GM21737 (cell line): ENCODE measurements around the gene NDUFA9.

Experiments
- ATAC-seq: cut with Tn5 transposase; IDR thresholded peaks from one replicate; pipeline ENCODE4 v1.9.1; 2021; ENCODE audit warnings: mild to moderate bottlenecking, moderate library complexity; ENCODE audit not compliant: unreplicated experiment

The NDUFA9 gene

DNA sequence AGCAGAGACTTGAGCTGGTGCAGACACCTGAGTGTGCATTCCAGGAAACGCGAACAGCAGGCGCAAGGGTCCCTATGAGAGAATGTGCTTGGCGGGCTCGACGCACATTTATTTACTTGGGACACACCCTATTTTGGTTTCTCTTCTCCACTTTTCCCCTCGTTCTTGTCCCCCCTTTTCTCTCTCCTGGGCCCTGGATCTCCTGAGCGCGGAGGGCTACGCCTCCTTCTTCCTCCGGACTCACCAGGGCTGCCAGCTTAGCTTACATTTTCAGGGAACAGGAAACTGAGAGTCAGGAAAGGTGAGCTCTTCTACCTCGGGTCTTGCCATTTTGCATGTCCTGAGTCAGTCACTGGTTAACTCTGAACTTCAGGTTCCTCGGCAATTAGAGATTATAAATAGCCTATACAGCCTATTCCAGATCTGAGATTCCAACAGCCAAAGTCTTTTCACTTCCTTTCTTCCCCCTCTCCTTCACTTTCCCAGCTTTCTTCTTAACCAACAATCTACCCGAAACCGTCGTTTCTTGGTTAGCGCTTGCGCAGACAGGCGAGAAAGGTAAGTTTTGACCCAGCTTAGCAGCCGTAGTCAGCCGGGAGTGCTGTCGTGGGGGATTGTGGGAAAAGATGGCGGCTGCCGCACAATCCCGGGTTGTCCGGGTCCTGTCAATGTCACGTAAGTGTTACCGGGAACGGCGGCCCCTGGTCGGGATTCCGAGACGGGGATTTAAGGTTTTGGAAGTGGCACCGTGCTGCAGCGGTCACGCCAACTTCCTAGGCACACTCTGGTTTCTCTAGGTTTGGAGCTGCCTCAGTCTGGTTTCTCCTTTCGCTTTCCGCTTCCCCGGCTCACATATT is at the start of gene NDUFA9, which contains the start of gene AKAP3:
TSS of gene NDUFA9 (plus strand) at position 614 of the 857 bp plus-strand sequence. CDS start at position 627, 13 bp downstream.
TSS of gene AKAP3 (minus strand) at position 551 of the 857 bp plus-strand sequence. CDS start 10,855 bp downstream, outside the sequence.
- ATAC-seq: peak; percentile 75

DNA sequence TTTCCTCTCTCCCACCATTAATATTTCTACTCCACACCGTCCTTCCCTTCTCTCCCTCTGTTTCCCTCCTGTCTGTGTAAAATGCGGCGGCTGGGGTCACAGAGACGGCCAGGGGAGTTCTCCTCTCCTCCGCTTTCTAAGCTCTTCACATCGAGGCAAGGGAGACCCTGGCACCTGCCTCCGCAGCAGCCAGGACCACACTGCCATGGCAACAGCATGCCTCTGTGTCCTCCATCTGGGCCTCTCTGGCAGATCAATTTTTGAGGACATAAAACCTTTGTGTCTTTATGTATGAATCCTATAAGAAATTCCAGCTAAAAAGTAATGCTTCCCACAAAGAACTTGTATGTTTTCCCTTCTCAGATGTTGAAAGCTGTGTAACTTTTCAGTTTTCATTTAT is 45.5 kb upstream of the NDUFA9 start:
- ATAC-seq: no peak

DNA sequence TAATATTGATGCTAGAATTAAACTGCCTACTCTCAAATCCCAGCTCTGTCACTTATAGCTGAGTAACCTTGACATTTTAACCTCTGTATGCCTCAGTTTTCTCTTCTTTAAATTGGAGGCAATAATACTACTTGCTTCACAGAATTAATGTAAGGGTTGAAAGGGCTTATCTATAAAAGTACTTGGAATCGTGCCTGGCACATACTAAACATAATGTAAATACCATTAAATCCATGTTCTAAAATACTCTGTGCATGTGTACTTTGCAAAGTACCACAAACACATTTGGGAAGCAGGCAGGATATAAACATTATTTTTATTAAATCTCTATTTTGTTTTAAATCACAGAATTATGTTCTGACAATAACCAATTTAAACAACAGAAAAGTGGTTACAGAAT is 45.0 kb upstream of the NDUFA9 start:
- ATAC-seq: no peak

DNA sequence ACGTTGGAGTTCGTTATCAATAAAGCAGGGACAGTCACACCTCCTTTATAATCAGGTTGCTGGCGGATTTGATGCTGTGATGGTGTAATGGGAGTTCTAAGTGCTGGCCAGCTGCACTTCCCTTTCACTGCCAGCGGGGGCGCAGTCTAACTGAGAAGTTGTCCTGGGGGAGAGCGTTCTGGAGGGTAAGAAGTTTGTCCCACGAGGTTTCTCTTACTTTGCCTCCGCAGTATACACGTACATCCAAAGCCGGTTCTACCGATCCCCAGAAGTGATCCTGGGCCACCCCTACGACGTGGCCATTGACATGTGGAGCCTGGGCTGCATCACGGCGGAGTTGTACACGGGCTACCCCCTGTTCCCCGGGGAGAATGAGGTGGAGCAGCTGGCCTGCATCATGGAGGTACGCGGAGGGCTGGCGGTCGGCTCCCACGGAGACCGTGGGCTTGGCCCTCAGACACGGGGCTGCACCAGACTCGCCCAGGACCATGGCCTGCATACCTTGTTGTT is 44.2 kb upstream of the NDUFA9 start:
- ATAC-seq: peak; percentile 86

DNA sequence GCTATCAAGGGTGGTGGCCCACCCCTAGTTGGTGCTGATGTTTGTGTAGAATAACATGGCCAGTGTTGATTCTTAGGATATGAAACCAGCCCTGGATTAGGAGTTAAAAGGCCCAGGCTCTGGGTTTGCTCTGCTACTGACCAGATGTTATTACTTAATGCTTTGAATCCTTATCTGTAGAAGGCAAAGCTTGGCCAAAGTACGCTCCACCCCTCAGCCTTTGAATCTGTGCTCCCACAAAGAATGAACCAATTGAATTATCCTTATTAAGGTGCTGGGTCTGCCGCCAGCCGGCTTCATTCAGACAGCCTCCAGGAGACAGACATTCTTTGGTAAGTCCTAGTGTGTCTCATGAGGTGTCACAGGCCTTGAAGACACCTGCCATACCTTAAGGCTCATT is 41.9 kb upstream of the NDUFA9 start:
- no peak for ATAC-seq

DNA sequence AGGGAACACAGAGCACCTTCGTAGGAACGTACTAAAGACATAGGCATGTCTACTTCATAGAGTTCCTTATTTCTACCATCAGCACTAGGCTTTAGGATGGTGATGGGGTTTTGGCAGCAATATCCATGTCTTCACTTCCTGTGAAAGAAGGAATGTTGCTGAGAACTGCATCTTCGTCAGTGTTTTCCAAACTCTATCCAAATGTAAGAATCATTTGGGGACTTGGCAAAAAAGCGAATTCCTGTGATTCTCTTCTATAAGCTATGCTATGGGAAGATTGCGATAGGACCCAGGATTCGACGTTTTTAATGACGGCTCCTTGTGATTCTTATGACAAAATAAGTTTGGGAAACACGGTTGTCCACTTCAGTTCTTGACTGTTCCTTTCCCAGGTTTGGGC is 39.8 kb upstream of the NDUFA9 start:
- ATAC-seq: no peak

DNA sequence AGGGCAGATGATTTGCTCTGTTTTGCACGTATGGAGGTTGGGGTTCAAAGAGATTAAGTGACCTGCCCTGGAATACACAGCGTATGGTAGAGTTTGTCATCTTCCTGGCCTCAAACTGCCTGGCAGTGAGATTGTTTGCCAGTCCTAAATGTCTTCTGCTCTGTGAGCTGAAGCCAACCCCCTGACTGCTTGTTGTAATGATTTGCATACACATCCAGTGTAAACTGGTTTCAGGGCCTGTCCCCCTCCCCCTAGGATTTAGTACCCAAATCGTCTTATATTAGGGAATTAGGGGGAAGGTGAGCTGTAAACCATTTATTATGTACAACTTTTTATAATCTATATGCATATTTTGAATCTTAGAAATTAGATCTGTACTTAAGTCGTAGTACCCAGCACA is 38.4 kb upstream of the NDUFA9 start:
- ATAC-seq: no peak

DNA sequence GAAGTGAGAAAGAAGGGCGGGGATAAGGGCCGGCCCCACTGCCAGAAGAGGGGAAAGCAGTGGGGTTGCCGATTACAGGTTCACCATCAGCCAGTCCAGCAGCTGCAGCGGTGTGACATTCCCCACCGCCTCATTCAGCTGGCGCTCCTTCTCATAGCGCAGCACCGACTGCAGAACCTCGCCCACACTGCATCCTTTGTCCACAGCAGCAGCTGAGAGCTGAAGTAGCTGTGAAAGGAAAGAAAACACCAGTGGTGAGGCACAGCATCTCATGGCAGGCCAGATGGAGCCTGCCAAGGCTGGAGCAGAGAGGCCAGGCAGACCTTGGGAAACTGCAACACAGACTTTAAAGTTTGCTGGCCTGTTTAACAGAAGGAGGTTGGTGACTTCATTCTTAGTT is 33.2 kb upstream of the NDUFA9 start:
- no peak for ATAC-seq

DNA sequence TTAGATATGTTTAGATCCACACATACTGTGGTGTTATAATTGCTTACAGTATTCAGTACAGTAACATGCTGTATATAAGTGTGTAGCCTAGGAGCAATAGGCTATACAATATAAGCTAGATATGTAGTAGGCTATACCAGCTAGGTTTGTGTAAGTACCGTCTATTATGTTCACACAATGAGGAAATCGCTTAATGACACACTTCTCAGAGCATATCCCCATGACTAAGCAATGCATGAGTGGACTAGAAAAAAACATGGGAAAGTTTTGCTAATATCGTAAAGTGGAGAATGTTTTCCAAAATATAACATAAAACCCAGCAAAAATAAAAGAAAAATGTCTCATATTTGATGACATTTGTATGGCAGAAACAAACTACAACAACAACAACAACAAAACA is 27.4 kb upstream of the NDUFA9 start:
- ATAC-seq: no peak

DNA sequence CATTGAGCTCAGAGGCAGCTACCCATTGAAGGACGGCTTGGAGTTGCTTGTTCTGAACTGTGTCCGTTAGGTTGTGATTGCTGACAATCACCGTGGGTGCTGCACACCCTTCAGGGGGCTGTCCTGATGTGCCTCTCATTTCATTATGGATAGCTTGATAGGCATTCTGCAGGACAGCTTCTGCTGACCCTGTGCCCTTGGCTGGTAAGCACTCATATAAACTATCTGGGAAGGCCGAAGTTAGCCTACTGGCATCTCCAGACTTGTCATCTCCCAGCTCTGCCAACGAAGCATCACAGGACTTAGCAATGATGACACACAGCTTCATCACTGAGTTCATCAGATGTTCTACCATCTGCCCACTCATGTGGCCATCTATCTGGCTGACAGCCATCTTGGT is 22.4 kb upstream of the NDUFA9 start:
- no peak for ATAC-seq

DNA sequence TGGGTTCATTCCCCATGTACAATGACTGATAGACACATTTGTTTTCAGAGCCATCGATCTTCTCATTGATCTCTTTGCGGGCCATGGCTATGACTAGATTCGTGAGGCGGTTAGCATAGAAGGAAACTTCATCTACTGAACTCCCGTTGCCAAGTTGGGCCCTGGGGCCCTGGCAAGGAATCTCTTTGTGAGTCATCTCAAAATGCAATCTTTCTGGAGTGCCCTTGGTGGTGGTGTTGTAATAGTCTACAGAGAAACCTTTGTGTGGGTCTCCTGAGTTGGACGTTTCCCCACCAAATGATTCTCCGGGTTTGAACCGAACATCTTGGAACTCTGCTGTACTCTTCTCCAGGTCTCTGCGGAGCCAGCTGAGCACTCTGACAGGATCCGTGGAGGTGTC is 20.5 kb upstream of the NDUFA9 start:
- ATAC-seq: no peak

DNA sequence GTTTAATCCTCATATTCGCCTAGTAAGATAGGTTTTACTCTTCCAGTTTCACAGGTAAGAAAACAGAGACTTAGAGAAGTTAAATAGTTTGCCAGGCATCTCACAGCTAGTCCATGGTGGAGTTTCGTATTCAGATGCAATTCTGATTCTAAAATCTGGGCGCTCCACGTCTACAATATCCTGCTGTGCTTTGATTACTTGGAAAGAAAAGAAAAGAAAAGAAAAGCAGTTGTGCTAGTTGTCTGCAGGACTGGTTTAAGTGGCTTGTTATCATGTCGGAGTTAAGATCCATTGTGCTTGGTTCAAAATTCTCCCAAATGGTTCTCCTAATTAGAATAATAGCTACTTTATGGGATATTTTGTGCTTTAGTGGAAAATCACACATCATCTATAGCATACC is 18.7 kb upstream of the NDUFA9 start:
- ATAC-seq: no peak

DNA sequence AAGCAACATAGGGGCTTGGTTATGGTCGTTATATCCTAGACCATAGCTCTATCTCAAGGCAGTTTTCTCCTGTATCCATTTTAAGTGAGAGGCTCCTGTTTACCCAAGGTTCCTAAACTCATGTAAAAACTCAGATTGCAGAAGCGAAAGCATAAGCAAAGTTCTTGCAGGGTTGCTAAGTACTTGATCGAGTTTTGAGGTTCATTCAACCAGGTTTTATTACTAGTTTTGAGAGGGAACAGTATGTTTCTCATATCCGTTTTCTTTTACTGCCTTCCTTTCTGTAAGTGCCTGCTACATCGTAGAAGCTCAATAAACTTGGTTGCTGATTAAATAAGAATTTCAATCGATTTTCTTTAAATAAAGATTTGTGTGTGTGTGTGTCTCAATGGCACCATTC is 5.2 kb upstream of the NDUFA9 start:
- no peak for ATAC-seq

DNA sequence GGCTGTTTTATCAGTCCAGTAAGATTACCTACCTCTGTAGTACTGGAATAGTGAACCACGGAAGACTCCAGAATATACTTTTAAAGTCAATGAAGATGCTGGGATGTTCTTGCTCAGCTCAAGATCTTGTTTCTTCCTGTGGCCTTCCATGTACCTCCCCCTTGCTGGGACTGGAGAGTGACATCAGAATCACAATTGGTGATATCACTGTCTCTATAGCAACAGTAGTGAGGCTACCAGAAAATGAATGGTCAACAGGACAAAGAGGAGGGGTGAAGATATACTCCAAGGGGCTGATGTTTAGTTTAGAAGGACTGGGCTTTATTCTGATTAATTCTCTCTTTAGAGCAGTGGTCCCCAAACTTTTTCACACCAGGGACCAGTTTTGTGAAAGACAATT is 3.9 kb upstream of the NDUFA9 start:
- no peak for ATAC-seq

DNA sequence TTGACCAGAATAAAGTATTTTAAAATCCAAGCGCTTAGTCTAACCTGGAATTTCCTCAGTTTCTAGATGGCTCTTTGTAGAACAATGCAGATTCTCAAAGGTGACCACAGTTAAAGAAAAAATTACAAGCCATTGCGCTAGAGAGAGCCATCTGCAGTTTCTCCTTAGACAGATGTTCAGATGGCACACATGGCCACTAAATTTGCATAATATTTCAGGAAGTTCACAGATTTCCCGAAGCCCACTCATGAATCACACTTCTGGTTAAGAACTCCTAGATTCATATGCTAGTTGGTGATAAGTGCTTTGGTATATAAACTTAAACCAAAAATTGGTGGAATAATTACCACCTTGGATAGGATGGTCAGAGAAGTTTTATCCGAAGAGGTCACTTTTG is 812 bp upstream of the NDUFA9 start:
- no peak for ATAC-seq

DNA sequence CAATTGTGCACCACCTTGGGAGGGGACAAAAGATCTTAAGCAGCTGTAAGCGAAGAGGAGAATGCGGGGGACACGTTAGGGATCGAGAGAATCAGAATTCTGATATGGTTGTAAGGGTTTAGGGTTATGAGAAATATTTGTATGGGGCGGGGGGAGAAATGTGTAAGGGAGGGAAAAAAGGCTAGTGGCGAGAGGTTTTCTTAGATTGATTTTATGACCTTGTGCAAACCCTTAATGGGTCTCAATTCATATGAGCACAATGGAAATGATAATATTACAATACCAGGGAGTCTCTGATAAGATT is 396 bp downstream of the NDUFA9 start:
- ATAC-seq: no peak

DNA sequence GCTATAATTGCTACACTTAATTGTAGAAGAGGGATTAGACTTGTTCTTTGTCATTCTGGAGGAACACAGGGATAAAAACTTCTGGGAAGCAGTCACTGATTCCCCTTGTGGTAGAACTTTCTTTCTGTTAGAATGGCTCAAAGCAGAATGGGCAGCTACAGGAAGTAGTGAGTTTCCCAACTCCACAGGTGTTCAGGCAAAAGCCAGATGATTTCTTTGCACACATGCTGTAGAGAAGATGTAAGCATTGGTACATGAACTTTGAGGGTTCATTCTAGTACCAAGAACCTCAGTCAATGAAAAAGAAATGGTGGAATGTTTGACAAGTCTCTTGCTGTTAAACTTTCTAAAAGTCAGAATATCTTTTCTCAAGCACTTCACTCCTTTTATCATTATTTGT is 4.3 kb downstream of the NDUFA9 start:
- no peak for ATAC-seq

DNA sequence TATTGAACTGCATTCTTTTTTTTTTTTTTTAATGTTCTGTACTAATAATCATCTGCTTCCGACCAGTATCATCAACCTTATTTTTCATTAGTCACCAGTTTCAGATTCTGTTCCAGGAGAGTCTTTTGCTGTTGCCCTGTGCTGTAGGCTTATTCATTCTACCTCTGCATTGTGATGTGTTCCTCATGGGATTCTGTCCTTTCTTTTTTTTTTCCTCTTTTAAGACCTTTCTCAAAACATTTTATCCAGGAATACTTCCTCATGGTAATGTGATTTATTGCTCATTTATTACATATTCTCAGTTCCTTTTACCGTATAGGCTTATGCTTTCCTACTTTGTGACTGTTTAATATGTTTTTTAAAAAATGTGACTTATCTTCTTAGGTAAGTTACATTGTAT is 4.8 kb downstream of the NDUFA9 start:
- ATAC-seq: no peak

DNA sequence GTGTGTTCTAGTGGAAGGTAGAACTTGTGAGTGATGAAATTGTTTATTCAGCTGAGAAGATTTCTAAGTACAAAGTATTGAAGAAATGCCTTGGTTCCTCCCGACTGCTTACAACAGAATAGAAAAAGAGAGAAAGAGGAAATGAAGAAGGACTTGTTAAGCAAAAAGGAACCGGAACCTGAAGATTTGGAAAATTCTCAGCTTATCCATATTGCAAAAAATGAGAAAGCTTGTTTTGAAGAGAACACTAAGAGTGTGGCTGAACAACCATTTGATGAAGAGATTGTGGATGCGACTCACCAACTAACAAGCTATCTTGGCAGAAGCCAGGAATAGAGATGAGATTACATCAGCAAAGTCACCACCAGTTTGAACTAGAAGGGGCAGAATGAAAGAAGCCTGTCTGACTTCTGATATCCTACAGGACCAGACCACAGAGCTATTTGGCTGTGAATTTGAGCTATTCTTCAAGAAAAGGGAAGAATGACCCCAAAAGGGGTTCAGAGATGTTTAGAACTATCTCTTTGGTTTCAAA is 15.1 kb downstream of the NDUFA9 start:
- no peak for ATAC-seq

DNA sequence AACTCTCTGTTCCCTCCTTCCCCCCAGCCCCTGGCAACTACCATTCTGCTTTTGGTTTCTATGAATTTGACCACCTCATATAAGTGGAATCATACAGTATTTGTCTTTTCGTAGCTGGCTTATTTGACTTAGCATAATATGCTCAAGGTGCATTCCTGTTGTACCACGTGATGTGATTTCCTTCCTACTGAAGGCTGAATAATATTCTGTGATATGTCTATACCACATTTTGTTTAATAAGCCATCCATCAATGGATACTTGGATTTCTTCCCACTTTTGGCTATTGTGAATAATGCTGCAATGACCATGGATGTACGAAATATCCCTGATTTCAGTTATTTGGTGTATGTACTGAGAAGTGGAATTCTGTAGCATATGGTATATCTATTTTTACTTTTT is 16.3 kb downstream of the NDUFA9 start:
- no peak for ATAC-seq

DNA sequence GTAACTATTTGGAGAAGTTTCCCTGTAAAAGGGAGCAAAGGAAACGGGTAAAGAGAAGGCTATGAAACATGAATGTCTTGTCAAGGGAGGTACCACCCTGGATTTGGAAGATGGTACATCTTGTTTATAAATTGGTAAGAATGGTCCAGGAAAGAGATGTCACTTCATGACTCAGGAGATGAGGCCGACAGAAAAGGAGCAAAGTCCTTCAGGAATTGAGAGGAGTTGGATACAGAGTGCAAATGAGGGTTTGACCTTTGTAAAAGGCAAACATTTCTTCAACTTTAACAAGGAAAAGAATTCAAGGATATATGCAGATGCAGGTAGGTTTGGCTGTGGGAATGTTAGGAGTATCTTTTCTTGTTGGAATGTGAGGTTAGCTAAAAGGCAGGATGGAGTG is 30.8 kb downstream of the NDUFA9 start:
- ATAC-seq: no peak

DNA sequence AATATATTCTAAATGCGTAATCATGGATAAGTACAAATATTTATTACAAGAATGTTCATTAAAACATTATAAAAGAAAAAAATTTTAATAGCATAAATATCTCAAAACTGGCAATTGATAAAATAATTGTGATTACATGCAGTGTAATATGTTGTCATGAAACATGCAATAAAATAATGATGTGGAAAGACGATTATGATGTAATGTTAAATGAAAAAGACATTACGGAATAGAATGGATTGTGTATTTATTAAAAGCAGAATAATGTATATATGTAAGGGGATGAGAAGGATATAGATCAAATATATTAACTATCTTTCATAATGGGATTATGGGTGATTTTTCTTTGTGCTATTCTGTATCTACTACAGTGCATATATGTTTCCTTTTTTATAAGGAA is 32.8 kb downstream of the NDUFA9 start:
- no peak for ATAC-seq

DNA sequence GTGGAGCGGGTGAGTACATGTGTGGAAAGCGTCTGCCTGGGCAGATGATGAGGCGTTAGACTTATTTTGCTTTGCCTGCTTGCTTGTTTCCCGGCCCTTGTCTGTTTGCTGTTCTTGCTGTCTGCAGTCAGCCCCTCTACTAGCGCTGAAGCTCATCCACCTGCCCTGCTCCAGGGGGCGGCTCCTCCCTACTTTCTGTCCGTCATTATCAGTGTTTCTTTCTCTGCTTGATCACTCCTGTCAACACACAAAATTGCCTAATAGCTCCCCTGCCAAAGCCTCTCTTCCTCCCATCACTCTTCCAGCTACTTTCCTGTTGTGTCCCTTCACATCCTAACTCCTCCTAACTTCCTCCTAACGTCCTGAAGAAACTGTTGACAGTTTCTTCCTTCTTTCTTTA is 36.4 kb downstream of the NDUFA9 start:
- ATAC-seq: no peak
